Fibroblast of peridontal ligament (primary cell): ENCODE results near the gene DYNLT1.
"Not testable (repeated sequence)": the region's sequence is repeated elsewhere in the genome, so short reads cannot be mapped to it uniquely, and the experiment has no call there.

ENCODE experiments used
- DNase-seq: peaks from one replicate; pipeline ENCODE4 v3.0.0-alpha.2; 2010; ENCODE audit errors: extremely low read depth

DYNLT1 gene

GRCh38 chr6:158644231-158645063, at the start of gene DYNLT1:
DYNLT1 (minus strand) TSS chr6:158644743; CDS start chr6:158644708, 35 bp downstream.
- peak; percentile 86 for DNase-seq

- DNase-seq: peak; percentile 17
Observed at GRCh38 chr6:158688860-158689259, 44.3 kb upstream of the DYNLT1 start.

- DNase-seq: no peak
Observed at GRCh38 chr6:158687506-158687905, 43.0 kb upstream of the DYNLT1 start.

GRCh38 chr6:158686791-158687381, 42.3 kb upstream of the DYNLT1 start:
- no peak for DNase-seq

- DNase-seq: no peak
Observed at GRCh38 chr6:158686311-158686710, 41.8 kb upstream of the DYNLT1 start.

GRCh38 chr6:158684745-158685324, 40.3 kb upstream of the DYNLT1 start:
- DNase-seq: no peak

GRCh38 chr6:158684311-158684710, 39.8 kb upstream of the DYNLT1 start:
- DNase-seq: no peak

GRCh38 chr6:158680481-158680880, 35.9 kb upstream of the DYNLT1 start:
- no peak for DNase-seq

- DNase-seq: no peak
Observed at GRCh38 chr6:158680015-158680414, 35.5 kb upstream of the DYNLT1 start.

- DNase-seq: no peak
Observed at GRCh38 chr6:158677906-158678578, 33.5 kb upstream of the DYNLT1 start.

- not testable (repeated sequence) for DNase-seq
Observed at GRCh38 chr6:158677094-158677493, 32.6 kb upstream of the DYNLT1 start.

GRCh38 chr6:158674342-158675131, 30.0 kb upstream of the DYNLT1 start:
- no peak for DNase-seq

- DNase-seq: no peak
Observed at GRCh38 chr6:158672726-158673125, 28.2 kb upstream of the DYNLT1 start.

- not testable (repeated sequence) for DNase-seq
Observed at GRCh38 chr6:158672119-158672518, 27.6 kb upstream of the DYNLT1 start.

- DNase-seq: no peak
Observed at GRCh38 chr6:158669145-158670035, 24.8 kb upstream of the DYNLT1 start.

GRCh38 chr6:158668707-158669103, 24.2 kb upstream of the DYNLT1 start:
- DNase-seq: no peak

GRCh38 chr6:158667360-158667981, 22.9 kb upstream of the DYNLT1 start:
- DNase-seq: no peak

- peak; percentile 88 for DNase-seq
Observed at GRCh38 chr6:158666628-158667359, 22.3 kb upstream of the DYNLT1 start.

- DNase-seq: no peak
Observed at GRCh38 chr6:158665332-158665731, 20.8 kb upstream of the DYNLT1 start.
